HG02981 (cell line): ENCODE measurements around the gene PSMG3.

Experiments used
- ATAC-seq: cut with Tn5 transposase; IDR thresholded peaks from one replicate; pipeline ENCODE4 v1.9.1; 2021; ENCODE audit warnings: mild to moderate bottlenecking, moderate library complexity; ENCODE audit not compliant: unreplicated experiment

Gene PSMG3

GRCh38 chr7:1580422-1581030, 10.7 kb upstream of the PSMG3 start:
- ATAC-seq = no peak

- ATAC-seq = no peak
These were observed 9.9 kb upstream of the PSMG3 start for GRCh38 chr7:1579481-1580421.

- ATAC-seq = no peak
These were observed 8.7 kb upstream of the PSMG3 start for GRCh38 chr7:1578513-1578912.

GRCh38 chr7:1576521-1577253, 6.9 kb upstream of the PSMG3 start:
- no peak for ATAC-seq

- no peak for ATAC-seq
These were observed 6.0 kb upstream of the PSMG3 start for GRCh38 chr7:1575809-1576208.

- ATAC-seq = no peak
These were observed 2.4 kb upstream of the PSMG3 start for GRCh38 chr7:1572111-1572822.

- no peak for ATAC-seq
These were observed 396 bp downstream of the PSMG3 start for GRCh38 chr7:1569440-1569832.

- no peak for ATAC-seq
These were observed 816 bp downstream of the PSMG3 start for GRCh38 chr7:1569016-1569415.

GRCh38 chr7:1567896-1568510, 1.8 kb downstream of the PSMG3 start:
- no peak for ATAC-seq

- no peak for ATAC-seq
These were observed 2.6 kb downstream of the PSMG3 start for GRCh38 chr7:1567049-1567771.

GRCh38 chr7:1566687-1567048, 3.2 kb downstream of the PSMG3 start:
- no peak for ATAC-seq

- ATAC-seq = no peak
These were observed 5.2 kb downstream of the PSMG3 start for GRCh38 chr7:1564603-1565022.

- ATAC-seq = no peak
These were observed 5.7 kb downstream of the PSMG3 start for GRCh38 chr7:1563981-1564602.

- ATAC-seq = no peak
These were observed 7.2 kb downstream of the PSMG3 start for GRCh38 chr7:1562597-1563051.

- ATAC-seq = no peak
These were observed 7.7 kb downstream of the PSMG3 start for GRCh38 chr7:1562116-1562515.

- ATAC-seq = no peak
These were observed 8.5 kb downstream of the PSMG3 start for GRCh38 chr7:1561036-1561940.

- no peak for ATAC-seq
These were observed 9.2 kb downstream of the PSMG3 start for GRCh38 chr7:1560620-1561031.
